COLO668 (cell line): ENCODE data around the gene SSX2.
"Not testable (repeated sequence)": the region's sequence is repeated elsewhere in the genome, so short reads cannot be mapped to it uniquely, and the experiment has no call there.

ENCODE experiments used
- DNase-seq: peaks from one replicate; lab custom pipeline; 2025; ENCODE audit not compliant: unreplicated experiment; lab: John Stamatoyannopoulos, UW

Gene SSX2

DNA sequence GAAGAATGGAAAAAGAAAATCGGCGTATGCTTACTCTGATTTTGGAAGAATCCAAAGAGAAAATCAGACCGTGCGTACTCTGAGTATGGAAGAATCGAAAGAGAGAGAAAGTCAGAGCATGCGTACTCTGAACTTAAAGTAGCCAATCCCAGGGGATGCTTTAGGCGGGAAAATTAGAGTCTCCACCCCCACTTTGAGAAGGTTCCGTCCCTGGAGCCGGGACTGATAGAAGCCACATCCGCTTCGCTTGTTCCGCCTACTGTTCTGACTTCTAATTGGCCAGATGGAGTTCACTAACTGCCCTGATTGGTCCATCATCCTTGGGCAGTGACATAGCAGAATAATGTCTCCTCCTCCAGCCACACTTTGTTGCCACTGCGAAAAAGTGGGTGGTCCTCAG, at the start of gene SSX2:
TSS of gene SSX2 (minus strand) at position 101 of the 400 bp plus-strand sequence. CDS start 1,429 bp downstream, outside the sequence.
- DNase-seq = not testable (repeated sequence)

GRCh38 chrX:52750952-52751351, 44.0 kb upstream of the SSX2 start, which contains the start of gene SSX2B:
TSS of gene SSX2B (plus strand) at chrX:52751252. CDS start at chrX:52752681, 1,429 bp downstream.
- DNase-seq = not testable (repeated sequence)

DNA sequence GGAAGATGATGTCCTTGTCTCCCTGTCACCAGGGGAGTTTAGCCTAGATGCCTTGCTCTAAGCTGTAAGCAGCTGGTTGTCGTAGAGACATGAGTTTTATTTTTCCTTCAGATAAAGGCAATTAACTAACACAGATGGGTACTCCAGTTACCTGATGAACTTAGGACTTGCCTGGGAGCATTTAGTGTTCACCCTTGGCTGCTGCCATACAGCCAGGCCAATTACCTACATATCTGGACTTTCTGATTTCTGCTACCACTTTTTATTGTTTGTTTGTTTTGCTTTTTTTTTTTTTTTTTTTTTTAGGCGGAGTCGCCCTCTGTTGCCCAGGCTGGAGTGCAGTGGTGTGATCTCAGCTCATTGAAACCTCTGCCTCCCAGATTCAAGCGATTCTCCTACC, 14.9 kb downstream of the SSX2 start:
- DNase-seq = not testable (repeated sequence)

DNA sequence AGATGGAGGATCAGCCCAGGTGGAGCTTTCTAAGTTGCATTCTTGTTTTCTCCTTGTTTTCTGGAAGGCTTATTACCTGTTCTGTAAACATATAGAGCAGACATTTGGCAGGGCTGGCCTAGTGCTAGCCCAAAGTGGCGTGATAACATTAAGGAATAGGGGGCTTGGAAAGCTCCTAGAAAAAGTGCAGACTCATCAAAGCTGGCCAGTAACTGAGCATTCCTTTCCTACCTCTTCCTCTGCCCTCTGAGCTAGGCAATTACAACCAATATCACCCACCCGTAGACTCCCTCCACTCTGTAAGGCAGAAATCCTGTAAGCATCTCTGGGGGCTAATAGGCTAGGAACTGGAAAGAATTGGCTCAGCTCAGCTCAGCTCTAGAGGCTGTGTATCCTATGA, 44.8 kb downstream of the SSX2 start:
- DNase-seq = not testable (repeated sequence)

GRCh38 chrX:52655475-52655874, 51.5 kb downstream of the SSX2 start:
- DNase-seq = not testable (repeated sequence)

DNA sequence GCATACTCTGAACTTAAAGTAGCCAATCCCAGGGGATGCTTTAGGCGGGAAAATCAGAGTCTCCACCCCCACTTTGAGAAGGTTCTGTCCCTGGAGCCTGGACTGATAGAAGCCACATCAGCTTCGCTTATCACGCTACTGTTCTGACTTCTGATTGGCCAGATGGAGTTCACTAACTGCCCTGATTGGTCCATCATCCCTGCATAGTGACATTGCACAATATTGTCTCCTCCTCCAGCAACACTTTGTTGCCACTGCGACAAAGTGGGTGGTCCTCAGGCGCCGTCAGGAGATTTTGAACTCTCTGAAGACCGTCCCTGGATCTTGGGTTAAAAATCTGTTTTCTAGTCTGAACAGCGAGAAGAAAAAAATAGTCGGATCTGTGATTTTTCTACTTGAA, 52.2 kb downstream of the SSX2 start, which contains the start of gene SSX7:
TSS of gene SSX7 (minus strand) at position 101 of the 400 bp plus-strand sequence. CDS start 1,428 bp downstream, outside the sequence.
- not testable (repeated sequence) for DNase-seq

DNA sequence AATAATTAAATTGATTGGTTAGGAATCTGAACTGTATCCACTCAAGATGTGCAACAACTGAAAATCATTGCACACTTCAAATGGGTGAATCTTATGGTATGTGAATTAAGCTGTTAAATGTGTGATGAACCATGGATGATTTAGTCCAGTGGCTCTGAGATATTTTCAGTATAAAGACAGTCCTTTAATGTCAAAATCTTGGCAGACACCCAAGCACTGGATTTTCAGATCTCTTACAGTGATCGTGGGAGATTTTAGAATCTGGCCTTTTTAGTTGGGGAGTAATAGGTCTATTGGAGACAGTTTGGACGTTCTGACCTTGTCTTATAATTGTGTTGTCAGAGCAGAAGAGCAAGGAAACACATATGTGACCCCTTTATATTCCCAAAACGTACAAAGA, 56.3 kb downstream of the SSX2 start:
- not testable (repeated sequence) for DNase-seq

DNA sequence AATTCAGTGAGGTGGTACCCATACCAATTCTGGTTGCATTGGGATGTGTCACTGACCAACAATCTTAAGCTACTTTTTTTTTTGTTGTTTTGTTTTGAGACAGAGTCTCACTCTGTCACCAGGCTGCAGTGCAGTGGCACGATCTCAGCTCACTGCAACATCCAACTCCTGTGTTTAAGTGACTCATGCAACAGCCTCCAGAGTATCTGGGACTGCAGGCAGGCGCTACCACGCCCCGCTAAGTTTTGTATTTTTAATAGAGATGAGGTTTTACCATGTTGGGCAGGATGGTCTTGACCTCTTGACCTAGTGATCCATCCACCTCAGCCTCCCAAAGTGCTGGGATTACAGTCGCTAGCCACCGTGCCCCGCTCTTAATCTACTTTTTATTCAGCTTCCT, 58.0 kb downstream of the SSX2 start:
- DNase-seq = not testable (repeated sequence)
